ENCODE results near the gene UFC1.

Gene UFC1

GRCh38 chr1:161133220-161133740 is 20.5 kb upstream of the UFC1 start:
- DNase-seq (ENCODE audit: low read depth), result no peak

GRCh38 chr1:161137881-161138280 is 15.9 kb upstream of the UFC1 start:
- no peak for DNase-seq (ENCODE audit: low read depth)

- no peak for DNase-seq (ENCODE audit: low read depth)
These were observed 15.3 kb upstream of the UFC1 start for GRCh38 chr1:161138431-161138830.

- DNase-seq (ENCODE audit: low read depth), result no peak
These were observed 14.0 kb upstream of the UFC1 start for GRCh38 chr1:161139766-161140165.

- DNase-seq (ENCODE audit: low read depth), result no peak
These were observed 12.9 kb upstream of the UFC1 start for GRCh38 chr1:161140755-161141400.

- no peak for DNase-seq (ENCODE audit: low read depth)
These were observed 7.9 kb upstream of the UFC1 start for GRCh38 chr1:161145832-161146231.

- no peak for DNase-seq (ENCODE audit: low read depth)
These were observed 602 bp upstream of the UFC1 start for GRCh38 chr1:161153176-161153575.

GRCh38 chr1:161157867-161158266 is 4.1 kb downstream of the UFC1 start:
- no peak for DNase-seq (ENCODE audit: low read depth)

GRCh38 chr1:161158316-161159010 is 4.7 kb downstream of the UFC1 start:
- DNase-seq (ENCODE audit: low read depth), result no peak

- peak; percentile 71 for DNase-seq (ENCODE audit: low read depth)
These were observed 5.5 kb downstream of the UFC1 start, which contains the start of gene USP21 for GRCh38 chr1:161159087-161159912. Gene USP21, plus strand, starts transcription at chr1:161159500. Its CDS starts 1,141 bp downstream, at chr1:161160641.

- DNase-seq (ENCODE audit: low read depth), result no peak
These were observed 6.1 kb downstream of the UFC1 start for GRCh38 chr1:161159913-161160243.

GRCh38 chr1:161160671-161161145 is 6.9 kb downstream of the UFC1 start:
- no peak for DNase-seq (ENCODE audit: low read depth)

- DNase-seq (ENCODE audit: low read depth), result no peak
These were observed 7.9 kb downstream of the UFC1 start for GRCh38 chr1:161161652-161162051.

GRCh38 chr1:161162052-161162451 is 8.3 kb downstream of the UFC1 start:
- peak; percentile 56 for DNase-seq (ENCODE audit: low read depth)

- no peak for DNase-seq (ENCODE audit: low read depth)
These were observed 9.0 kb downstream of the UFC1 start for GRCh38 chr1:161162806-161163205.

- no peak for DNase-seq (ENCODE audit: low read depth)
These were observed 10.0 kb downstream of the UFC1 start for GRCh38 chr1:161163793-161164192.

GRCh38 chr1:161164901-161165610 is 11.3 kb downstream of the UFC1 start:
- DNase-seq (ENCODE audit: low read depth), result no peak

- peak; percentile 96 for DNase-seq (ENCODE audit: low read depth)
These were observed 12.2 kb downstream of the UFC1 start, which contains the start of gene PPOX for GRCh38 chr1:161165742-161166668. Gene PPOX, plus strand, starts transcription at chr1:161166426. Its CDS starts 422 bp downstream, at chr1:161166848.

GRCh38 chr1:161166669-161167548 is 13.1 kb downstream of the UFC1 start:
- no peak for DNase-seq (ENCODE audit: low read depth)

GRCh38 chr1:161168906-161169305 is 15.1 kb downstream of the UFC1 start:
- no peak for DNase-seq (ENCODE audit: low read depth)

Measured in CMK (cell line).